ENCODE measurements around the gene TMCC3. TPM values are rescaled to one million over a fixed set of nuclear protein-coding genes. Genes with fewer than 3 reads are reported as not detected.

Gene TMCC3
- total RNA-seq, 2 experiments from 2014 or later = 5.7 to 9.4 TPM

DNA sequence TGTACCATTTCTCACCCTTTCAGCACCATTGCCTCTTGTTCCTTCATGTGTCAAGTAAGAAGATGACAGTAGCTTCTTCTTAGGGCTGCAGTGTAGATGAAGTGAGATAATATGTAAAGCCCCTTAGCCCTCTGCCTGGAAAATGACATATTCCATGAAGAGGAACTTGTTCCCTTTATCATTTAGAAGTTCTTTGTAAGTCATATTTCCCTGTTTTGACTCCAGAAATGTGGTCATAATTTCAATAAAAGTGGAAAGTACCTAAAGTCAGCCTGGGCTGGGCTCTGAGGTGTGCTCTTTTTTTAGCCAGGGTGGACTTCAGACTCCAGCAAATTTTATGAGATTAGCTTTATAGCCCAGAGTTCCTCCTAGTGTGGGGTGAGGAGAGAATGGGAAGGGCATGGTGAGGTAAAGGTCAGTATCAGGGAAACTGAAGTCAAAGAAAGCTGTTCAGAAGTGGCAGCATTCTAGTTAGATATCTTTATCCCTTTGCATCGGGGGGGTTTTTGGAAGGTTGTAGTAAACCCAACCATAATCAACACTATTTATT, 92.5 kb downstream of the TMCC3 start:
- Histone ChIP-seq H3K36me3 (ENCODE audit: insufficient read depth, low read length) (no peaks in the 10 kb centered on the region), H3K79me2 (ENCODE audit: insufficient read depth, low read depth, low read length) (no peaks in the 10 kb centered on the region), H2AFZ (ENCODE audit: low read length) (no peak overlapping the region), H3K4me1 (ENCODE audit: insufficient read depth, low read length, poor library complexity, severe bottlenecking) (peaks cover 21% of the 10 kb centered on the region), H3K27ac (ENCODE audit: low read depth, low read length, poor library complexity, severe bottlenecking) (no peak overlapping the region), H3K9me2 (ENCODE audit: insufficient read depth, low read length) (no peaks in the 10 kb centered on the region), H3K4me2 (ENCODE audit: low read length) (no peak overlapping the region), H3K4me3 (ENCODE audit: low read depth, low read length, poor library complexity, severe bottlenecking) (no peak overlapping the region), H3K9me3 (ENCODE audit: low read length) (no peaks in the 10 kb centered on the region), H4K20me1 (ENCODE audit: insufficient read depth, low read length) (no peaks in the 10 kb centered on the region)
- TF ChIP-seq, protein P1, sequence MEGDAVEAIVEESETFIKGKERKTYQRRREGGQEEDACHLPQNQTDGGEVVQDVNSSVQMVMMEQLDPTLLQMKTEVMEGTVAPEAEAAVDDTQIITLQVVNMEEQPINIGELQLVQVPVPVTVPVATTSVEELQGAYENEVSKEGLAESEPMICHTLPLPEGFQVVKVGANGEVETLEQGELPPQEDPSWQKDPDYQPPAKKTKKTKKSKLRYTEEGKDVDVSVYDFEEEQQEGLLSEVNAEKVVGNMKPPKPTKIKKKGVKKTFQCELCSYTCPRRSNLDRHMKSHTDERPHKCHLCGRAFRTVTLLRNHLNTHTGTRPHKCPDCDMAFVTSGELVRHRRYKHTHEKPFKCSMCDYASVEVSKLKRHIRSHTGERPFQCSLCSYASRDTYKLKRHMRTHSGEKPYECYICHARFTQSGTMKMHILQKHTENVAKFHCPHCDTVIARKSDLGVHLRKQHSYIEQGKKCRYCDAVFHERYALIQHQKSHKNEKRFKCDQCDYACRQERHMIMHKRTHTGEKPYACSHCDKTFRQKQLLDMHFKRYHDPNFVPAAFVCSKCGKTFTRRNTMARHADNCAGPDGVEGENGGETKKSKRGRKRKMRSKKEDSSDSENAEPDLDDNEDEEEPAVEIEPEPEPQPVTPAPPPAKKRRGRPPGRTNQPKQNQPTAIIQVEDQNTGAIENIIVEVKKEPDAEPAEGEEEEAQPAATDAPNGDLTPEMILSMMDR (conservative IDR thresholded peaks at IDR 0.05; ENCODE audit: low read length) = no peak
- no peak for TF ChIP-seq EZH2phosphoT487 (IDR thresholded peaks at IDR 0.05; ENCODE audit: borderline replicate concordance, low read depth, low read length)
- intact Hi-C loops (cut with micrococcal nuclease; ENCODE audit: unreplicated experiment) = no loop called here
- CTCF ChIA-PET (ENCODE audit: unreplicated experiment) = interaction anchor here (0.6 kb wide), 1 partner anchor 243 kb away, joined by 3 read pairs; no protein-coding TSS in a partner anchor
- POLR2A ChIA-PET = no interaction called here
- DNase-seq (ENCODE audit: low spot score) = no peak
- no TSS peak for BruUV-seq (replicated peaks)

DNA sequence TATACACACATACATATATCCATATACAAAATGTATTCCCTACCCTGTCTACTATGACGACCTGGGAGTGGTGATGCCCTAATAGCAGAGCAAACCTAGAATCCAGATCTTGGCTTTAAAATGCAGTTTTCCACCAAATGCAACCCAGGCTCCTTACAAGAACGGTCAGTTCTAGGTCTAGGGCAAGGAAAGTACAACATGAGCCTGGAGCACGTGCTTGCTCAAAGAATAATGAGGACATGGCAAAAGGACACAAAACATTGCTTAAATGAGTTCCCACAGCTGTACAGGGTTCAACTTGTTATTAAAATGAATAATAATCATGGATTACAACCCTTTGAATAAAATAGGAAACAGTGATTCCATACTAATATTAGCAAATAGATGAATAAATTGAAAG, 94.7 kb downstream of the TMCC3 start:
- no peak for DNase-seq (ENCODE audit: low spot score)
- H4K20me1 ChIP-seq (ENCODE audit: insufficient read depth, low read length) = no peaks in the 10 kb centered on the region
- H3K9me2 ChIP-seq (ENCODE audit: insufficient read depth, low read length) = no peaks in the 10 kb centered on the region
- no peaks in the 10 kb centered on the region for H3K36me3 ChIP-seq (ENCODE audit: insufficient read depth, low read length)
- intact Hi-C loops (cut with micrococcal nuclease; ENCODE audit: unreplicated experiment) = no loop called here
- POLR2A ChIA-PET = interaction anchor here (0.7 kb wide), 2 partner anchors 431 to 1043 kb away, joined by 3 to 7 read pairs; no protein-coding TSS in a partner anchor
- H3K27ac ChIP-seq (ENCODE audit: low read depth, low read length, poor library complexity, severe bottlenecking) = no peak overlapping the region
- no peaks in the 10 kb centered on the region for H3K79me2 ChIP-seq (ENCODE audit: insufficient read depth, low read depth, low read length)
- no peak overlapping the region for H2AFZ ChIP-seq (ENCODE audit: low read length)
- no TSS peak for BruUV-seq (replicated peaks)
- peaks cover 5% of the 10 kb centered on the region for H3K4me1 ChIP-seq (ENCODE audit: insufficient read depth, low read length, poor library complexity, severe bottlenecking)
- H3K4me2 ChIP-seq (ENCODE audit: low read length) = no peak overlapping the region
- no peak overlapping the region for H3K4me3 ChIP-seq (ENCODE audit: low read depth, low read length, poor library complexity, severe bottlenecking)
- TF ChIP-seq, protein P1 (conservative IDR thresholded peaks at IDR 0.05; ENCODE audit: low read length) = no peak
- no peak for TF ChIP-seq EZH2phosphoT487 (IDR thresholded peaks at IDR 0.05; ENCODE audit: borderline replicate concordance, low read depth, low read length)
- no peaks in the 10 kb centered on the region for H3K9me3 ChIP-seq (ENCODE audit: low read length)
- CTCF ChIA-PET (ENCODE audit: unreplicated experiment) = no interaction called here

DNA sequence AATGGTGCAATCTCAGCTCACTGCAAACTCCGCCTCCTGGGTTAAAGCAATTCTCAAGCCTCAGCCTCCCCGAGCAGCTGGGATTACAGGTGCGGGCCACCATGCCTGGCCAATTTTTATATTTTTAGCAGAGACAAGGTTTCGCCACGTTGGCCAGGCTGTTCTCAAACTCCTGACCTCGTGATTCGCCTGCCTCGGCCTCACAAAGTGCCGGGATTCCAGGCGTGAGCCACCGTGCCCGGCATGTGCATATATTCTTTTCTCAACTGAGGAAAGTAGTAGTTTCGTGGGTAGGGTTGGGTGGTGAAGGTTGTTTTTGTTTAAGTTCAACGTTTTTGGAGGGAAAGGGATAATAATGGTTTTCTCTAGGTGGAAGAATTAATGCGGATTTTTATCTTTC, 96.5 kb downstream of the TMCC3 start:
- Histone ChIP-seq H2AFZ (ENCODE audit: low read length) (no peak overlapping the region), H3K27ac (ENCODE audit: low read depth, low read length, poor library complexity, severe bottlenecking) (no peak overlapping the region), H4K20me1 (ENCODE audit: insufficient read depth, low read length) (no peaks in the 10 kb centered on the region), H3K36me3 (ENCODE audit: insufficient read depth, low read length) (no peaks in the 10 kb centered on the region), H3K9me2 (ENCODE audit: insufficient read depth, low read length) (no peaks in the 10 kb centered on the region), H3K4me3 (ENCODE audit: low read depth, low read length, poor library complexity, severe bottlenecking) (no peak overlapping the region), H3K79me2 (ENCODE audit: insufficient read depth, low read depth, low read length) (no peaks in the 10 kb centered on the region), H3K4me1 (ENCODE audit: insufficient read depth, low read length, poor library complexity, severe bottlenecking) (no peaks in the 10 kb centered on the region), H3K9me3 (ENCODE audit: low read length) (no peaks in the 10 kb centered on the region), H3K4me2 (ENCODE audit: low read length) (no peak overlapping the region)
- TF ChIP-seq EZH2phosphoT487 (IDR thresholded peaks at IDR 0.05; ENCODE audit: borderline replicate concordance, low read depth, low read length) = no peak
- TF ChIP-seq, protein P1 (conservative IDR thresholded peaks at IDR 0.05; ENCODE audit: low read length) = no peak
- DNase-seq (ENCODE audit: low spot score) = no peak
- BruUV-seq (replicated peaks) = no TSS peak
- intact Hi-C loops (cut with micrococcal nuclease; ENCODE audit: unreplicated experiment) = no loop called here
- CTCF ChIA-PET (ENCODE audit: unreplicated experiment) = no interaction called here
- POLR2A ChIA-PET = no interaction called here

All from OCI-LY7 (cell line).